ENCODE results near the gene ROPN1L.

The ROPN1L gene

DNA sequence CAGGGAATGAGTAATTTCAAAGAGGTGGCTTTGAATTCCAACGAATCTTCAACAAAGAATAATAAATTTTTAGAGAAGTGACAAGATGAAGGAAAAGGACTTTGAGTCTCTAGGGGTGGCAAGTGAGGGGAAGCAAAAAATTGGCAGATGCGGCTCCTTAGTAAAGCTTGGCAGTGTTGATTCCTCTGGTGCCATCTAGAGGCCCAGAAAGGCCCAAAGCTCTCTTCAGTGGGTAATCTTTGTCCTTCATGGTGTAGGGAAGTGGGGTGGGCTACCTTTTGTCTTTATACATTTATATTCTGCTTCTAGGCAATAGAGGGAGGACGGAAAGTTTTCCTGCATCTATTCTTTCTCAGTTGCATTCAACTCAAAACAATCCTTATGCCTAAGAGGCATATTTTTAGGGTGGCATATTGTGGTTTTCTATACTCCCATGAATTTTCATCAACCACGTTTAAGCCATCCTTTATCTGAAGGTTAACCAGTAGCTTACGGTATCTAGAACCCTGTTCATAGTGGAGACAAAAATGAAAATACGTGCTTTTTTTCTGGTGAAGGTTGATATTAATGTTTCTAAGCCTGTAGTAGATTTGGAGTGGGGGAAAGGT is 17.5 kb upstream of the ROPN1L start:
- Histone ChIP-seq H3K27me3 (ENCODE audit: control insufficient read depth in 5 of 5, insufficient read depth in 4 of 5, low read length in 5 of 5) (no peaks in the 10 kb centered on the region), H3K4me3 (ENCODE audit: low read depth in 1 of 5, low read length in 5 of 5) (no peak overlapping the region), H3K36me3 (ENCODE audit: control insufficient read depth in 5 of 5, insufficient read depth in 5 of 5, low read length in 5 of 5) (peaks cover 54 to 66% (median 60%) of the 10 kb centered on the region in 5 donors), H3K9ac (ENCODE audit: low read length in 5 of 5) (no peak overlapping the region), H3K4me1 (ENCODE audit: control insufficient read depth in 5 of 5, insufficient read depth in 5 of 5, low read length in 5 of 5) (peaks cover 0 to 12% (median 9%) of the 10 kb centered on the region in 5 donors), H3K9me3 (ENCODE audit: control insufficient read depth in 5 of 5, low read length in 5 of 5) (no peaks in the 10 kb centered on the region), H3K27ac (ENCODE audit: low read depth, low read length) (no peak overlapping the region)

DNA sequence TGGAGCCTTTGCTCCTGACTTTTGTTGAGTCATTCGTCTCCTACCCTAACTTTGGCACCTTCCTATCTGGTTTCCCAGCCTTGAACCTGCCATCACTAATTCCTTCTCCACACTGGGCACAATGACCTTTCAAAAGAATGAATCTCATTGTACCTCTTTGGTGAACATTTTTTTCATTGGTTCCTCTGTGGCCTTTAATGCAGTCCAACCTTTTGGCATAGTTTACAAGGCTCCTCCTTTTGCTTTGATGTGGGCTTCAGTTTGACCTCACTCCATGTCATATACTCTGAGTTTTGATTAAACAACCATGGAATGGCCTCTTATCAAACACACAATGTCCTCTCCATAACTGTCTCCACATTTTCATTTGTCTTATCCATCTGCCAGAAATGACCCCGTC is 14.5 kb upstream of the ROPN1L start:
- H3K9ac ChIP-seq (ENCODE audit: low read length in 5 of 5): no peak overlapping the region
- no peak overlapping the region for H3K4me3 ChIP-seq (ENCODE audit: low read depth in 1 of 5, low read length in 5 of 5)
- no peak overlapping the region for H3K27ac ChIP-seq (ENCODE audit: low read depth, low read length)
- H3K36me3 ChIP-seq (ENCODE audit: control insufficient read depth in 5 of 5, insufficient read depth in 5 of 5, low read length in 5 of 5): peaks cover 52 to 73% (median 61%) of the 10 kb centered on the region in 5 donors
- no peaks in the 10 kb centered on the region for H3K9me3 ChIP-seq (ENCODE audit: control insufficient read depth in 5 of 5, low read length in 5 of 5)
- H3K4me1 ChIP-seq (ENCODE audit: control insufficient read depth in 5 of 5, insufficient read depth in 5 of 5, low read length in 5 of 5): no peaks in the 10 kb centered on the region
- no peaks in the 10 kb centered on the region for H3K27me3 ChIP-seq (ENCODE audit: control insufficient read depth in 5 of 5, insufficient read depth in 4 of 5, low read length in 5 of 5)

DNA sequence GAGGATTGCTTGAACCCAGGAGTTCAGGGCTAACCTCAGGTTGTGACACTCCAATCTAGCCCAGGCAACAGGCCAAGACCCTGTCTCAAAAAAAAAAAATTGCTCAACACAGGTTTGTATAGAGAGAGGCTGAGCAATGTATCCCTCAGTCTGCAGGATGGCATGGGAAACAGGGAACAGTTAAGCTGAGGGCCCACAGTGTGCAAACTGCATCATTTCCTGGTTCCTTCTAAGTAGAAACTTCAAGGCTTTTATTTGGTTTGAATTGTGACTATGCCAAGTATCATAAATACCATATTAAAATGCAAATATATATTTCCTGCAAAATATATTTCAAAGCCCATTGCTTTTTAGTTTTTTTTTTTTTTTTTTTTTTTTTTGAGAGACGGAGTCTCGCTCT is 13.7 kb upstream of the ROPN1L start:
- Histone ChIP-seq H3K9ac (ENCODE audit: low read length in 5 of 5) (no peak overlapping the region), H3K4me3 (ENCODE audit: low read depth in 1 of 5, low read length in 5 of 5) (no peak overlapping the region), H3K36me3 (ENCODE audit: control insufficient read depth in 5 of 5, insufficient read depth in 5 of 5, low read length in 5 of 5) (peaks cover 55 to 80% (median 68%) of the 10 kb centered on the region in 5 donors), H3K4me1 (ENCODE audit: control insufficient read depth in 5 of 5, insufficient read depth in 5 of 5, low read length in 5 of 5) (no peaks in the 10 kb centered on the region), H3K27me3 (ENCODE audit: control insufficient read depth in 5 of 5, insufficient read depth in 4 of 5, low read length in 5 of 5) (no peaks in the 10 kb centered on the region), H3K9me3 (ENCODE audit: control insufficient read depth in 5 of 5, low read length in 5 of 5) (no peaks in the 10 kb centered on the region), H3K27ac (ENCODE audit: low read depth, low read length) (no peak overlapping the region)

DNA sequence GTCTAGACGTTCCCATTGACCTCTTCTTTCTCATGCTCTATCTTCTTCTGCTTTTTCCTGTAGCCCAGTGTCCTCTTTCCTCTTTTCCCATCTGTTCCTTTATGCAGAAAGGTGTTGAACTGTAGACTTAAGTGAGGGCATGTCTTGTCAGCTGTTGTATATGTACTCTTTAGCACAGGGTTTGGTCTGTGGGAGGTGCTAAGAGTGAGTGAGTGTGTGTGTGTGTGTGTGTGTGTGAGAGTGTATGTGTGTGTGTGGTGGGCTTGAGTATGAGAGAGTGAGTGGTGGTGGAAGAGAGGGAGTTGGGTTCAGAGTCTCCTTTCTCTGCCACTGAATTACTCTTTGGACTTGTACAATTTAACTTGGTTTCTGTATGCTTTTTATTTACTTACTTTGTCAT is 10.3 kb upstream of the ROPN1L start:
- Histone ChIP-seq H3K27ac (ENCODE audit: low read depth, low read length) (no peak overlapping the region), H3K27me3 (ENCODE audit: control insufficient read depth in 5 of 5, insufficient read depth in 4 of 5, low read length in 5 of 5) (no peaks in the 10 kb centered on the region), H3K36me3 (ENCODE audit: control insufficient read depth in 5 of 5, insufficient read depth in 5 of 5, low read length in 5 of 5) (peaks cover 50 to 76% (median 68%) of the 10 kb centered on the region in 5 donors), H3K9ac (ENCODE audit: low read length in 5 of 5) (no peak overlapping the region), H3K4me3 (ENCODE audit: low read depth in 1 of 5, low read length in 5 of 5) (no peak overlapping the region), H3K9me3 (ENCODE audit: control insufficient read depth in 5 of 5, low read length in 5 of 5) (no peaks in the 10 kb centered on the region), H3K4me1 (ENCODE audit: control insufficient read depth in 5 of 5, insufficient read depth in 5 of 5, low read length in 5 of 5) (no peaks in the 10 kb centered on the region)

DNA sequence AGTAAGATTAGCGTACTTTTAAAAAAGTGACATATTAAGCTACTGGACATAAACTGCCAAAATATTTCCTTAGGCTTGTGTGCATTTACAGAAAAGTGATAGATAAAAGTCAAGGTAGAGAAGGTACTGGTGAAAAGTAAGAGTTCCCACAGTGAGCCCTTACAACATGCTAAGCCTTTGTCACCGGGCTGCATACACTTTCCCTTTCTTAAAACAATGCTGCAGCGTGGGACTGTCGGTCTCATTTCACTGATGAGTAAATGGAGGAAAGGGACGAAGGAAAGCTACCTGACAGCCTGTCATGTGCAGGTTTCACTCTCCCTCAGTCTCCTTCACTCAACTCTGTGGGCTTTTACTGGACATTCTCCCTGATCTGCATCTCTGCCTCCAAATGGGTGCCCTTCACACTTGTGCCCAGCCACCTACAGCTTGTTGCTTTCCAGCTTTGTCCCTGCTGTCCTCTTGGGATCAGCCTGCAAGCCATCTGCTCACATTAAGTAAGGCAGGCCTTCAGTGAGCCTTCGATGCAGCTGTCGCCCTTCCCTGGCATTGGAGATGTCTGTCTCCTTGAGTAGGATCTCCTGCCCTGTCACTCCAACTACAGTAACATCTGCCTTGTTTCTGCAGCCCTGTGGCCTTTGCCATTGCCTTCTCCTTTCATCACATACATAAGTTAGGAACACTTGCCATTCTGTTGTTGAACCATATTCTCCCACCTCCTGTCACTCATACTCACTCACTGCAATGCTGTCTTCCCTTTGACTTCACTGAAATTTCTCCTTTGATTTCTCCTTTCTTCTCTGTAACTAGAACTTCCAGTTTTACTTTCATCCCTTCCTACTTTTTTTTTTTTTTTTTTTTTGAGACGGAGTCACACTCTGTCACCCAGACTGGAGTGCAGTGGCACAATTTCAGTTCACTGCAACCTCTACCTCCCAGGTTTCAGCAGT is 9.3 kb upstream of the ROPN1L start:
- Histone ChIP-seq H3K36me3 (ENCODE audit: control insufficient read depth in 5 of 5, insufficient read depth in 5 of 5, low read length in 5 of 5) (peaks cover 40 to 67% (median 59%) of the 10 kb centered on the region in 5 donors), H3K4me3 (ENCODE audit: low read depth in 1 of 5, low read length in 5 of 5) (no peak overlapping the region), H3K4me1 (ENCODE audit: control insufficient read depth in 5 of 5, insufficient read depth in 5 of 5, low read length in 5 of 5) (no peaks in the 10 kb centered on the region), H3K9me3 (ENCODE audit: control insufficient read depth in 5 of 5, low read length in 5 of 5) (no peaks in the 10 kb centered on the region), H3K27ac (ENCODE audit: low read depth, low read length) (no peak overlapping the region), H3K27me3 (ENCODE audit: control insufficient read depth in 5 of 5, insufficient read depth in 4 of 5, low read length in 5 of 5) (no peaks in the 10 kb centered on the region), H3K9ac (ENCODE audit: low read length in 5 of 5) (no peak overlapping the region)

DNA sequence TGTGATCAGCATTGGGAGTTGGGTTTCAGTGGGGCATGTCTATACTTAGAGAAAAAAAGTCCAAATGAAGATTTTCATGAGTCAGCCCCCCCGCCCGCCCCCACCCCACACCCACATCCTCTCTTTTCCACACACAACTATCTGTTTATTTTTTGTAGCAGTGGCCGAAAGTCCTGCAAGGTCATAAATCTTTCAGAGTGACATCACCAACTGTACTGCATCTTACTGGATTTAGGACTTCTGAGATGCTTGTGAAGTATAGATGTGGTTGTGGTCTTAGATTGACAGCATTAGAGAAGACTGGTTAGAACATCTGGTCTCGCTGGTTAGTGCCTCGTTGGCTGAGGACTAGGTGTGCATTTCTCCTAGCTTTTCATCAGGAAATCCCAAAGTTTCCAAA is 7.3 kb upstream of the ROPN1L start:
- no peak overlapping the region for H3K27ac ChIP-seq (ENCODE audit: low read depth, low read length)
- H3K9me3 ChIP-seq (ENCODE audit: control insufficient read depth in 5 of 5, low read length in 5 of 5): no peaks in the 10 kb centered on the region
- no peaks in the 10 kb centered on the region for H3K4me1 ChIP-seq (ENCODE audit: control insufficient read depth in 5 of 5, insufficient read depth in 5 of 5, low read length in 5 of 5)
- no peak overlapping the region for H3K4me3 ChIP-seq (ENCODE audit: low read depth in 1 of 5, low read length in 5 of 5)
- H3K9ac ChIP-seq (ENCODE audit: low read length in 5 of 5): no peak overlapping the region
- peaks cover 42 to 58% (median 56%) of the 10 kb centered on the region in 5 donors for H3K36me3 ChIP-seq (ENCODE audit: control insufficient read depth in 5 of 5, insufficient read depth in 5 of 5, low read length in 5 of 5)
- no peaks in the 10 kb centered on the region for H3K27me3 ChIP-seq (ENCODE audit: control insufficient read depth in 5 of 5, insufficient read depth in 4 of 5, low read length in 5 of 5)

DNA sequence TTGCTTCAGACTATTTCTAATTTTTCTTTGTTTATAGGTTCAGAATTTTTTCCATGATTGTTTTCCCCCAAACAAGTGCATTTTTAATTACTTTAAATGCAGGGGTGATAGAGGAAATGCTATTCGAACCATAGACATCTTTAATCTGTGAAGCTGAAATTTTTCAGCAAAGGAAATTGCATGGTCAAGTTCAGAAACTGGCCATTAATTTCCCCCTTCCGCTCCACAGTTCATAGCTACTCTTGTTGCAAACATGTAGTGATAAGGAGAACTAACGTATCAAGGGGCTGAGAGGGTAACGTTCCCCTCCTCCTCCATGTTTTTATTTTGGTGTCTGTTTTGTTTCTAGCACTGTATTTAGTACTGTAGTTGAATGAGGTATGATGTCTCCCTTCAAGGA is 3.4 kb upstream of the ROPN1L start:
- H3K4me1 ChIP-seq (ENCODE audit: control insufficient read depth in 5 of 5, insufficient read depth in 5 of 5, low read length in 5 of 5): peaks cover 2 to 23% (median 20%) of the 10 kb centered on the region in 5 donors
- no peak overlapping the region for H3K27ac ChIP-seq (ENCODE audit: low read depth, low read length)
- peaks cover 13 to 22% (median 21%) of the 10 kb centered on the region in 5 donors for H3K36me3 ChIP-seq (ENCODE audit: control insufficient read depth in 5 of 5, insufficient read depth in 5 of 5, low read length in 5 of 5)
- H3K4me3 ChIP-seq (ENCODE audit: low read depth in 1 of 5, low read length in 5 of 5): no peak overlapping the region
- H3K9ac ChIP-seq (ENCODE audit: low read length in 5 of 5): no peak overlapping the region
- H3K27me3 ChIP-seq (ENCODE audit: control insufficient read depth in 5 of 5, insufficient read depth in 4 of 5, low read length in 5 of 5): no peaks in the 10 kb centered on the region
- H3K9me3 ChIP-seq (ENCODE audit: control insufficient read depth in 5 of 5, low read length in 5 of 5): no peaks in the 10 kb centered on the region

DNA sequence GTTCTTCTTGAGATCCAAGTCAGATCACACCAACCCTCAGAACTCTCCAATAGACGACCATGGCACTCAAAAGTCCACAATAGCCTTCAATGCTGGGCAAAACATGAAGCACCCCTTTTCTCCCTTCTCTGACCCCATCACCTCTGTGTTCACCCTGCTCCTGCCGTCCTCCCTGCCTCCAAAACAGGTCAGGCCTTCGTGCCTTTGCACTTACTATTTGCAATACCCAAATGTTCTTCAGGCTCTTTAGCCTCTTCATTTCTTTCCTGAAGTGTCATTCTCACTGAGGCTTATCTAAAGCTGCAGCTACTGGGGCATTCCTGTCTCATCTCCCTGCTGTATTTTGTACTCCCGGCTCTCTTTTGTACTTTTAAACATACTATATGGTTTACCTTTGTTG is 2.0 kb upstream of the ROPN1L start:
- Histone ChIP-seq H3K4me1 (ENCODE audit: control insufficient read depth in 5 of 5, insufficient read depth in 5 of 5, low read length in 5 of 5) (peaks cover 2 to 23% (median 20%) of the 10 kb centered on the region in 5 donors), H3K9ac (ENCODE audit: low read length in 5 of 5) (no peak overlapping the region), H3K4me3 (ENCODE audit: low read depth in 1 of 5, low read length in 5 of 5) (no peak overlapping the region), H3K36me3 (ENCODE audit: control insufficient read depth in 5 of 5, insufficient read depth in 5 of 5, low read length in 5 of 5) (peaks cover under 1 to 12% (median 9%) of the 10 kb centered on the region in 5 donors), H3K9me3 (ENCODE audit: control insufficient read depth in 5 of 5, low read length in 5 of 5) (no peaks in the 10 kb centered on the region), H3K27me3 (ENCODE audit: control insufficient read depth in 5 of 5, insufficient read depth in 4 of 5, low read length in 5 of 5) (no peaks in the 10 kb centered on the region), H3K27ac (ENCODE audit: low read depth, low read length) (no peak overlapping the region)

DNA sequence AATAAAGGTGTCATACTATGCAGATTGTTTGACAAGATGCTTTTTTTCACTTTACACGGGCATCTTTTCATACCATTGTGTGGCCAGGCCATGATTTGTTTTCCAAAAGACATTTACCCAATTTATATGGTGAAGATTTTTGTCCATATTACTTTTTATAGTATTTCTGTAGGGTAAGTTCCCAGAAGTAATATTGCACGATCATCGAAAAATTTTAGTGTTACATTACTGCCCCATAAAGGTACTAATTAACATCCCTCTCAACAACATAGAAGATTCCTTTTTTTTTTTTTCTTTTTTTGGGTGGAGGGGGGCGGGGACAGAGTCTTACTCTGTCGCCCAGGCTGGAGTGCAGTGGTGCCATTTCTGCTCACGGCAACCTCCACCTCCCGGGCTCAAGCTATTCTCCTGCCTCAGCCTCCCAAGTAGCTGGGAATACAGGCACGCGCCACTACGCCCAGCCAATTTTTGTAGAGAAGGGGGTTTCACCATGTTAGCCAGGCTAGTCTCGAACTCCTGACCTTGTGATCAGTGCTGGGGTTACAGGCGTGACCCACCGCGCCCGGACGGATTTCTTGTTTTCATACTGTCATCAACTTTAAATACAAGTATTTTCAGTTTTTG is 1.2 kb upstream of the ROPN1L start:
- peak overlapping the region in 2 of 5 donors; percentile 82 to 85 for H3K9ac ChIP-seq (ENCODE audit: low read length in 5 of 5)
- peaks cover 0 to 12% (median 5%) of the 10 kb centered on the region in 5 donors for H3K36me3 ChIP-seq (ENCODE audit: control insufficient read depth in 5 of 5, insufficient read depth in 5 of 5, low read length in 5 of 5)
- no peak overlapping the region for H3K27ac ChIP-seq (ENCODE audit: low read depth, low read length)
- no peaks in the 10 kb centered on the region for H3K27me3 ChIP-seq (ENCODE audit: control insufficient read depth in 5 of 5, insufficient read depth in 4 of 5, low read length in 5 of 5)
- H3K9me3 ChIP-seq (ENCODE audit: control insufficient read depth in 5 of 5, low read length in 5 of 5): no peaks in the 10 kb centered on the region
- H3K4me1 ChIP-seq (ENCODE audit: control insufficient read depth in 5 of 5, insufficient read depth in 5 of 5, low read length in 5 of 5): peaks cover 2 to 30% (median 20%) of the 10 kb centered on the region in 5 donors
- H3K4me3 ChIP-seq (ENCODE audit: low read depth in 1 of 5, low read length in 5 of 5): peak overlapping the region in 3 of 5 donors; percentile 81 to 84 (median 82)

Measured in subcutaneous abdominal adipose tissue (tissue), 5 donors.